ENCODE measurements around the gene PTGS1.
"Not testable (repeated sequence)": the region's sequence is repeated elsewhere in the genome, so short reads cannot be mapped to it uniquely, and the experiment has no call there.

Gene PTGS1

GRCh38 chr9:122370869-122371755 lies at the start of gene PTGS1:
TSS of gene PTGS1 (plus strand) at chr9:122371024. CDS start at chr9:122371085, 61 bp downstream.
- no peak for DNase-seq (ENCODE audit: low read depth)

DNA sequence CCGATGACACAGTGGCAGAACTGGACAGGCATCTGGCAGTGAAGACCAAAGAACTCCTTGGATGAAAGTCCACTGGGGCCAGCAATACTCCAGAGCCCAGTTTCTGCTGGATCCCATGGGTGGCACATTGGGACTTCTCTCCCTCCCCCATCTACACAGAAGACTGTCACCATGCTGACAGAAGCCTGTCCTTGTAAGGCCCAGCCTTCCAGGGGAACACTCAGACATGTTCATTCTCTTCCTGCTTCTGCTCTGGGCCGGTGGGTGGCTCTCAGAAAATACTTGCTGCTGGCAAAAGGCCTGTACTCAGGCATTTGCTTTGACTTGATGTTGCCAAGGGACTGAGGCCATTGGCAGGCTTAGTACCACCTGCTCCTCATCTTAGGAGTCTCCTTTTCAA lies 48.3 kb upstream of the PTGS1 start:
- no peak for DNase-seq (ENCODE audit: low read depth)

DNA sequence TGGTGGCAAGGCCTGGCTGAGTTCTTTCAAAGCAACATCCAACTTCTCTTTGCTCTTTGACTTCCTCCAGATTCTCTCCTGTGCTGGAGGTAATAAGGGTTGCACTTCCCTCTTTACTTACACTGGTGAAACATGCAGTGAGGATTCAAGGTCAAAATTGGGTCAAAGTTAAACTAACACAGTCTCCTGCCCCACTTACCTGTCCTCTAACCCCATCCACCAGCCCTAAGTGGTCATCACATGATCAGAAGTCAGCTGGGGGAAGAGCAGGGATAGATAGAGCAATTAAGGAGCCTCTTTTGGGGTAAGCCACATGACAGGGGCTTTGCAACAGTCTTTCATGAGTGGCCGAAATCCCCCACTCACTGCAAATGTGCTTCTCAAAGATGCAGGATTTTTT lies 46.2 kb upstream of the PTGS1 start:
- DNase-seq (ENCODE audit: low read depth), result not testable (repeated sequence)

- no peak for DNase-seq (ENCODE audit: low read depth)
Measured at GRCh38 chr9:122325124-122325523, 45.7 kb upstream of the PTGS1 start.

DNA sequence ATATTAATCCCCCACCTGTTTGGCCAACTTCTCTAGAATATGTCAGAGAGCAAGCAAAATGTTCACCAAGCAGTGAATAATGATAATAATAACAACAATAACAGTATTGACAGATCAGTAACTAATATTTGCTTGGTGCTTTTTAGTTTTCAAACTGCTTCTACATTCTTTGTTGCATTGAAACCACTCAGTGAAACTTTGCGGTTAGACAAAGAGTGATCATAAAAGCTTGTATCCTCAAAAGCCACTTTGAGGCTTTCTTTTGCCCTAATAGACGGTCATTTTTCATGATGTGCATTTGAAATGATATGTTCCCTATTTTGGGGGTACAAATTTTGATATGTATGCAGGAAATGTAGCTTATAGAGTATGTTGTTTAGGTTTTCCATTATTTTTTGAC lies 43.6 kb upstream of the PTGS1 start:
- DNase-seq (ENCODE audit: low read depth), result no peak

DNA sequence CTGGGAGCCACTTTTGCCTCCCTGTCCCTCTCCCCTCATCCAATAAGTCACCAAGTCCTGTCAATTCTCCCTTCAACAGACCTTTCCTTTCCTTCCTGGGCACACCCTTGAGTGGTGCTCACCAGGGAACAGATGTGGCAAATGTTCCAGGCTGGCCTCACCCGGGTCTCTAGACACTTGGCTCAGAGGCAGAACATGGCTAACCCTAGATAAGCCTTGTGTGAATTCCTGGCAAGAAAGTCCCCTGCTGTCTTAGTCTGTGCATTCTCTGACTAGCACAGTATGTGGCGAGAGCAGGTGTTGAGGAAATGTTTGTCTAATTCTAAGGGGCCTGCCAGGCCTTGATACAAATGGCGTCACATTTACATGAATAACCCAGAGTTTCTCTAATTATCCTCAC lies 41.2 kb upstream of the PTGS1 start:
- no peak for DNase-seq (ENCODE audit: low read depth)

DNA sequence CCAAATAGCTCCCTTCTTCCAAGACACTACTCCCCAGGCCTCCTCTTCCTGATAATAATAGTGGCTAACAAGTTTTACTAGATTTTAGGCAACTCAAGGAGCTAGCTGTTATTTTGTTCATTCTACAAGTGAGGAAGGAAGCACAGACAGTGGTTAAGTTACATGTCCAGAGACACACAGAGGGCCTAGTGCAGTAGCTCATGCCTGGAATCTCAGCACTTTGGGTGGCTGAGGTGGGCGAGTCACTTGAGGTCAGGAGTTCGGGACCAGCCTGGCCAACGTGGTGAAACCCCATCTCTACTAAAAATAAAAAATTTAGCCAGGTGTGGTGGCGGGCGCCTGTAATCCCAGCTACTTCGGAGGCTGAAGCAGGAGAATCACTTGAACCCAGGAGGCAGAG lies 40.4 kb upstream of the PTGS1 start:
- DNase-seq (ENCODE audit: low read depth), result not testable (repeated sequence)

- no peak for DNase-seq (ENCODE audit: low read depth)
Measured at GRCh38 chr9:122331523-122331927, 39.3 kb upstream of the PTGS1 start.

GRCh38 chr9:122332083-122332482 lies 38.7 kb upstream of the PTGS1 start:
- DNase-seq (ENCODE audit: low read depth), result no peak

- DNase-seq (ENCODE audit: low read depth), result no peak
Measured at GRCh38 chr9:122332644-122333043, 38.2 kb upstream of the PTGS1 start.

GRCh38 chr9:122333169-122333808 lies 37.5 kb upstream of the PTGS1 start:
- DNase-seq (ENCODE audit: low read depth), result no peak

DNA sequence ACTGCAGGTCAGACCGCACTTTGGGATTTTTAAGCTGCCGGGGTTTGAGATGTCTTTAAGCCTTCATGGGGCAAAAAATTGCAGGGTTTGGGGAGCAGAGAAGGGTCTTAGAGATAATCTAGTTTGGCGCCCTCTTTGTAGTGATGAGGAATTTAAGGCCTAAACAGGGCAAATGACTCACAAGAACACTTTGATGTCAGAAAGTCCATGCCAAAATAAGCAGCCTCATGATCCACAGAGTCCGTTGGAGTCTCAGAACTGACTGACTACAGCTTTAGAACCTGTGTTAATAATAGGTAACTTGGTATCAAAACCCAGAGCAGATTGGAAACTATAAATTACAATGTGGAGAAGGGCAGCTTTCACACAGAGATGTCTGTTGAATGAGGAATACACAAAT lies 35.9 kb upstream of the PTGS1 start:
- no peak for DNase-seq (ENCODE audit: low read depth)

DNA sequence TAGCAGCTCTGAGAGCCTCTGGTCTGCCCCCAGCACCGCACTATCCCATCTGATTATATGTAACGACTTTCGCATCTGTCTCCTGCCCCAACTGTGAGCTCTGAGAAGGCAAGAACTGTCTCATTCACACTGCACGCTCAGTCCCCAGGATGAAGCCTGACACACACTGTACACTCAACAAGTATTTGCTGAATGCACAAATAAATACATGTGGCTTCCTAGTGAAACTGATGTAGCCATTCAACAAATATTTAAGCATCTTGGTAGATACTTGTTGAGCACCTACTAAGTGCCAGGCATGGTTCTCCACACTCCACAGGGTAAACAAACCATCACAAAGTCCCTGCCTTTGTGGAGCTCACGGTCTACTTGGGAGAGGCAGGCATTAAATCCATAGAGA lies 34.6 kb upstream of the PTGS1 start:
- DNase-seq (ENCODE audit: low read depth), result no peak

- no peak for DNase-seq (ENCODE audit: low read depth)
Measured at GRCh38 chr9:122336866-122337555, 33.8 kb upstream of the PTGS1 start.

- no peak for DNase-seq (ENCODE audit: low read depth)
Measured at GRCh38 chr9:122337556-122337929, 33.3 kb upstream of the PTGS1 start.

DNA sequence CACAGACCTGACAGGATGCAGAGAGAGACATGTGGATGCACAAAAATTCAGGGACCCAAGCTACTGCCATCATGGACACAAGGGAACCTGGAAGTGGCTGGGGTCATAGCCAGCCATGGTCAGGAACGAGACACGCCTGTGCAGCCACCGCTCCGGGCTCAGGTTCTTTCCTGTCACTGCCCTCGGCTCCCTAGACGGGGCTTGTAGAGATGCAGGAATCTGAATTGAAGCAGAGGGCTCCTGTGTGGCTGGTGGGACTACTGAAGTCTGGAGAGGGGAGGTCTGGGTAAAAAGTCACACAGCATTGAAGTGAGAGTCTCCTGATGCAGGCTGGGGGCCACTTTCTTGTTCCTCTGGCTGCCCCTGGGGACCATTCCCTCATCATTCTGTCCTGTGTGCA lies 32.3 kb upstream of the PTGS1 start:
- DNase-seq (ENCODE audit: low read depth), result no peak

DNA sequence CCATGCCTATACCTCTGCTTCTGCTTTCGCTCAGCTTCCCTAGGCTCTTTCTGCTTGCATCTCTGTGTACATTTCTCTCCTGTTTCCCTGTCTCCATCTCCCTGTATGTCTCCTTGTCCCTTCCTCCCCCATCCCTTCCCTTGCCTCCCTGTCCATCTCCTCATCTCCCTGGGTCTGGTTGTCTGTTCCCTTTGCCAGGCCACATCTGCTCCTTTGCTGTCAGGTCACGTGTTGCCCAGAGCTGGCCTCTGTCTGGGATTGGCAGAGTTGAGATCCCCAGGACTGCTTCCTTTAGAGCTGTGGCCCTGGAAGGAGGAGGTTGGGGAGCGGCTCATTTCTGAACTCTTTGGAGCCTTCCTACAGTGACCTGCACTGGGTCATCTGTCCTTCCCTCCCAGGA lies 31.8 kb upstream of the PTGS1 start:
- no peak for DNase-seq (ENCODE audit: low read depth)

DNA sequence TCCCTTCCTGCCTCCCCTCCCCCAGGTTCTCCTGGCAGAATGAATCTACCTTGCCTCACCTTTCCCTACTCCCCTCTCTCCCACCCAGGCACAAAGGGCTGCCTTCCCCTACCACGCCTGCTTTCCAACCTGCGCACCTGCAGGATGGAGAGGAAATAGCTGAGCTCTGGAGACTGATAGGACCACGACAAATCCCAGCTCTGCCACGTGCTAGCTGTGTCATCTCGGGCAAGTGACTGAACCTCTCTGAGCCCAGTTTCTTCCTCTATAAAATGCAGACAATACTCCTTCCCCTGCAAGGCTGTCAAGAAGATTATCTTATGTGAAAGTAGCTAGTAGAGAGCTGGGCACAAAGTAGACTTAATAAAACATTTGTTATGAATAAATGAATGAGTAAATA lies 31.2 kb upstream of the PTGS1 start:
- no peak for DNase-seq (ENCODE audit: low read depth)

DNA sequence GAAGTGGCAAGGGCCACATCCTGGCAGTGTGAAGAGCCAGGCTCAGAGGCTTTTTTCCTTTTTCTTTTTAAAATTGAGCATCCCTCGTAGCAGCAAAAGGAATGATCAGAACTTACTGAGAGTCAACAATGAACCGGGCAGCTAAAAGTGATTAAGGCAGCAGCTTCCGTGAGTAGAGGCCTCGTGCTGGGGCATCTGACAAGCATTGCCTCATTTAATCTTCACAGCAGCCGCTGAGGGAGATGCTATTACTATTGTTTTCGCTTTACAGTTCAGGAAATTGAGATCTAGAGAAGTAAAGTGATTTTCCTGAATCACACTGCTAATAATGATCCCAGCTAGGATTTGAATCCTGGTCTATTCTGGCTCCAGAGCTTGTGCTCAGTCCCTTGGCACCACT lies 30.7 kb upstream of the PTGS1 start:
- no peak for DNase-seq (ENCODE audit: low read depth)

DNA sequence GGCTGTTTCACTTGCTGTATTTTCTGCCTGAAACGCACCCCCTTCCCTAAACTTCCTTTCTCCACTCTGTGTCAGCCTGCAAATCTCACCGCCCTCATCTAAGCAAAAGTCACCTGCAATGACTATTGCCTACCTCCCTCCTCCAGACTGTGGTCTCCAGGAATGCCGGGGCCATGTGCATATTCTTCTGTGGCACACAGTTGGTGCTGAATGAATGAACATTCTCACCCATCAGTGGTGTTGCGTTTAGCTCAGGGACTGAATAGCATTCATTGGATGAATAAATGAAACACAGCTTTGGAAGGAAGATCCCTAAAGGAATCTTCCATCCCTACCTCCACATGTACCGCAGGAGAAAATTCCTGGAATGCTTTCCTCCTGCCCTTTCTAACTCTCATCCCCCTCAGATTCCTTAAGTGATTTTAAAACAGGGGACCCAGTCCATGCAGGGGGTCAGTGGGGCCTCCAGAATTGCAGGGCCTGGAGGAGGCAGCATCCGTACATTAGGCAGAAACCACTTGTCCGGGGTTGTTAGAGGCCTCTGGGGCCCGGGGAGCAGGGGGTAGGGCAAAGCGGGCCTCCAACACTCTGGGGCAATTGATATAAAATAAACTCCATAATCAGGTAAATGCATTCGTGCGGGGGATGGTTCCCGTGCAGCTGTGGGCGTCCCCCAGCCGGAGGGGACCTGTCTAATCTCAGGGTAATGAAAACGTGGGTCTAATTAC lies 28.3 kb upstream of the PTGS1 start:
- no peak for DNase-seq (ENCODE audit: low read depth)

DNA sequence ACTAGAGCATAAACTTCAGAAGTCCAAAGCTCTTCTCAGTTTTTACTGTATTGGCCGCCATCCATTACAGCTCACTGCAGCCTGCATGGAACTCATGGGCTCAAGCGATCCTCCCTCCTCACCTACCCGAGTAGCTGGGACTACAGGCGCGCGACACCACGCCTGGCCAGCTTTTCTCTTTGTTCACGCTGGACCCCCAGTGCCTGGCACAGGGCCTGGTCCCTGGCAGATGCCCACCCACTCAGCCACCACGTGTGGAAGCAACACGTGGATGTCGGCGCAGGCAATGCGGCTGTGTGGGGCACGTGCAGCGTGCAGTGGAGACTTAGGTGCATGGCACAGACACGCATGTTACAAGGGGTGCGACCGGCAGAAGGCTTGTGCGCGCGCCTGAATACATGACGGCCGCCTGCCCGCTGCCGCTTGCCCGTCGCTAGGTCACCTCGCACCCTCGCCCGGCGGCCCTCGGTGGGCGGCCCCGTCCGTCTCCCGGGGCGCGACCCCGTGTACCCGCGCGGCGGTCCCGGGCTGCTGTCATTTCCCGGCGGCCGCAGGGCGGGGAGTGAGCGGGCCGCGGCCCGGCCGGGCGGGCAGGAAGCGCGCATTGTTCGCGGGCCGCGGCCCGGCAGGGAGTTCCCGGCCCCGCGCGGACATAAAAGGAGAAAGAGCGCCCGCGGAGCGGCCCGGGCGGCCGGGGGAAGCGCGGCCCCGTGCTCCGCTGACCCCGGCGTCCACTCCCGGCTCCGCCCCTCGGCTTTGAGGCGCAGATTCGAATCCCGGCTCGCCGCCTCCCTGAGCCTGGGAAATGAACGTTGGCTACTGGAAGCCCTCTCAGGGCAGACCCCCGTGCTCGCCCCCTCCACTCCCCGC lies 24.1 kb upstream of the PTGS1 start:
- DNase-seq (ENCODE audit: low read depth), result no peak
